K562 (cell line): ENCODE measurements around the gene ANKZF1. TPM values are rescaled to one million over a fixed set of nuclear protein-coding genes. Genes with fewer than 3 reads are reported as not detected.

Experiments used
- CEBPB ChIP-seq: fragments of 450-650 bp; IDR thresholded peaks from 2 replicates; pipeline ENCODE4 v1.6.1; 2016; ENCODE audit warnings: missing genetic modification characterization, missing compliant biosample characterization
- COPS2 ChIP-seq: fragments of 450-650 bp; conservative IDR thresholded peaks from 2 replicates; pipeline ENCODE4 v1.6.1; 2016; ENCODE audit warnings: mild to moderate bottlenecking, moderate library complexity
- DDX20 ChIP-seq: fragments of 450-650 bp; IDR thresholded peaks from 2 replicates; pipeline ENCODE4 v1.6.1; 2016; ENCODE audit warnings: missing genetic modification characterization, low read depth, mild to moderate bottlenecking, missing compliant biosample characterization, moderate library complexity
- ELF1 ChIP-seq: fragments of 200-800 bp; sonication (Bioruptor generic); IDR thresholded peaks from 2 replicates; pipeline ENCODE4 v1.6.1; 2016; ENCODE audit warnings: missing genetic modification characterization, missing compliant biosample characterization
- EWSR1 ChIP-seq: fragments of 450-650 bp; IDR thresholded peaks from 2 replicates; pipeline ENCODE4 v1.6.1; 2018; ENCODE audit warnings: borderline replicate concordance, mild to moderate bottlenecking, low read depth, moderate library complexity; ENCODE audit not compliant: partially characterized antibody
- HCFC1 ChIP-seq: IDR thresholded peaks from 2 replicates; pipeline ENCODE4 v1.6.1; 2012; ENCODE audit warnings: low read depth, low read length, improper control_type of control experiment
- SIN3B ChIP-seq: fragments of 450-650 bp; IDR thresholded peaks from 2 replicates; pipeline ENCODE4 v1.6.1; 2017; ENCODE audit warnings: low read depth, mild to moderate bottlenecking, moderate library complexity
- SP1 ChIP-seq: sonication (generic); formaldehyde crosslinking; IDR thresholded peaks from 2 replicates; pipeline ENCODE4 v1.8.1; 2022; ENCODE audit warnings: mild to moderate bottlenecking, missing genetic modification reagents
- TARDBP ChIP-seq: fragments of 450-650 bp; IDR thresholded peaks from 2 replicates; pipeline ENCODE4 v1.6.1; 2016
- ZBTB17 ChIP-seq: fragments of 450-650 bp; formaldehyde crosslinking; IDR thresholded peaks from 2 replicates; pipeline ENCODE4 v1.4.0; 2020; ENCODE audit warnings: mild to moderate bottlenecking
- ZNF217 ChIP-seq: sonication (generic); formaldehyde crosslinking; IDR thresholded peaks from 2 replicates; pipeline ENCODE4 v1.8.0; 2022; ENCODE audit warnings: mild to moderate bottlenecking, missing genetic modification reagents
- ZNF354B ChIP-seq: fragments of 250-450 bp; sonication (Bioruptor Pico); IDR thresholded peaks from 2 replicates; pipeline ENCODE4 v1.4.0; 2020
- ZNF764 ChIP-seq: fragments of 250-450 bp; sonication (Bioruptor Pico); IDR thresholded peaks from 2 replicates; pipeline ENCODE4 v1.4.0; 2020; ENCODE audit warnings: low read depth, mild to moderate bottlenecking, moderate library complexity
- ZNF79 ChIP-seq: fragments of 250-450 bp; sonication (Bioruptor Pico); IDR thresholded peaks from 2 replicates; pipeline ENCODE4 v1.4.0; 2020; ENCODE audit warnings: low read depth, mild to moderate bottlenecking, moderate library complexity
- polyA plus RNA-seq, 8 experiments: library from polyadenylated mRNA; depleted of rRNA in 4 of 8; stranded (reverse) in 5 of 8; unstranded in 3 of 8; fragments of >200 nt; fragmentation: Nextera tagmentation in 2 of 8; fragmentation: Illumina TruSeq in 1 of 8; extraction: Ambion mirVana in 2 of 8; extraction: Trizol in 1 of 8; gene quantifications; 2 replicates each; pipeline versions ENCODE4 v1.2.1 to v1.2.3, GENCODE V29; 2011 to 2014; ENCODE audit warnings: inconsistent platforms in 1 of 8, missing spikeins in 1 of 8
- total RNA-seq, 7 experiments: library from RNA; depleted of rRNA in 6 of 7; stranded (reverse); fragments of >200 nt in 6 of 7; fragmentation: Illumina TruSeq in 2 of 7; extraction: Trizol in 2 of 7; gene quantifications; 2 replicates each; pipeline versions ENCODE4 v1.2.1 to v1.2.3, GENCODE V29; 2011 to 2021; ENCODE audit warnings: low replicate concordance in 1 of 7
- TF ChIP-seq, protein P1 (sequence below): sonication (generic); formaldehyde crosslinking; IDR thresholded peaks from 2 replicates; pipeline ENCODE4 v1.8.0; 2022; ENCODE audit warnings: mild to moderate bottlenecking, missing genetic modification reagents
- TF ChIP-seq, protein P2 (sequence below): fragments of 450-650 bp; IDR thresholded peaks from 2 replicates; pipeline ENCODE4 v1.6.1; 2016; ENCODE audit warnings: low read depth, mild to moderate bottlenecking, moderate library complexity
- TF ChIP-seq, protein P3 (sequence below), 3 experiments: fragments of 200-800 bp in 1 of 3; sonication (Bioruptor generic) in 1 of 3; sonication (generic) in 1 of 3; formaldehyde crosslinking in 1 of 3; IDR thresholded peaks; 2 replicates each; pipeline versions ENCODE4 v1.6.1 to v1.8.0; 2016 to 2022; ENCODE audit warnings: mild to moderate bottlenecking in 2 of 3, missing compliant biosample characterization in 2 of 3, missing genetic modification characterization in 2 of 3, missing genetic modification reagents in 1 of 3

The ANKZF1 gene
- total and polyA plus RNA-seq, 9 of the 15 experiments (the other 6 are each of a cell fraction or from before 2014, with no cell fraction given), result 3.1 to 60.6 (median 31.0) TPM

DNA sequence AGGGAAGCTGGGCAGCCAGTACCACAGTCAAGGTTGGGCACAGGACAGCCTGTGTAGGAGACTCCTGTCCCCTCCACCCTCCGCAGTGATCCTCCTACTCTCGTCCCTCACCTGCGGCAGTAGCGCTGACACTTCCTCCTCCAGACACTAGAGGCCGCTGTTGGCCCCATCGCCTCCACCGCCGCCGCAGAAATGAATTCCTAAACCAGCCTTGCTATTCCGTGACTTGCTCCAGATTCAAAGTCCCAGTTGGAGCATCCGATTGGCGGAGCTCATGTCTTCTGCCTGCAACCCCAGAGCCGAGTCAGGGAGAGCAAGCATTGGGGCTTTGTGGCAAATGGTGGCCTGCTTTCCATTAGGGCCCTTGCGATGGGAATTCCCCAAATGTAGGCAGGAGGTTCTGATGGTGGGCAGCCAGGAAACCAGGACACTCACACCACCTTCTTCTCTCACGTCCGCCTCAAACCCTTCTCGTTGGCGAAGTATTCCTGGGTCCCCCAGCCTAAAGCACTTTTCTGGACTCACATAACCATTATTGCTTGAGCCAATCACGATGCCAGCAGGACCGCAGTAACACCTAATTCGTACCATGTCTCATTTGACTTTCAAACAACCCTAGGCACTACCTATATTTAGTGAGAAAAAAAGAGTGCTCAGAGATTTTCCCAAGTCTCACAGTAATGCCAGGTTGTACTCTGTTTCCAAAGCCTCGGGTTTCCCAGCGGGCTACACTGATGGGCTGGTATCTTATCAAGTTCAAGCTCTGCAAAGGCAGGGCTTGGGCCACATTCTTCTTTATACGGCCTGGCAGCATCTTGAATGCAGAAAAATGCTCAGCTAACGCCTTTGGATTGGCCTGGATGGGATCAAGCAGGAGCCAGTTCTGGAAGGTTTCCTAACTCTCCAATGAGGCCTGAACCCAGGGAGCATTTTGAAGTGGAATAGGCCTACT lies 48.4 kb downstream of the ANKZF1 start (continued):
- TF ChIP-seq ZNF79 (CRISPR knock-in tag), result no peak
- no peak for TF ChIP-seq HCFC1
- TF ChIP-seq CEBPB (tag), result no peak
- no peak for TF ChIP-seq ZNF764
- TF ChIP-seq, protein P1, sequence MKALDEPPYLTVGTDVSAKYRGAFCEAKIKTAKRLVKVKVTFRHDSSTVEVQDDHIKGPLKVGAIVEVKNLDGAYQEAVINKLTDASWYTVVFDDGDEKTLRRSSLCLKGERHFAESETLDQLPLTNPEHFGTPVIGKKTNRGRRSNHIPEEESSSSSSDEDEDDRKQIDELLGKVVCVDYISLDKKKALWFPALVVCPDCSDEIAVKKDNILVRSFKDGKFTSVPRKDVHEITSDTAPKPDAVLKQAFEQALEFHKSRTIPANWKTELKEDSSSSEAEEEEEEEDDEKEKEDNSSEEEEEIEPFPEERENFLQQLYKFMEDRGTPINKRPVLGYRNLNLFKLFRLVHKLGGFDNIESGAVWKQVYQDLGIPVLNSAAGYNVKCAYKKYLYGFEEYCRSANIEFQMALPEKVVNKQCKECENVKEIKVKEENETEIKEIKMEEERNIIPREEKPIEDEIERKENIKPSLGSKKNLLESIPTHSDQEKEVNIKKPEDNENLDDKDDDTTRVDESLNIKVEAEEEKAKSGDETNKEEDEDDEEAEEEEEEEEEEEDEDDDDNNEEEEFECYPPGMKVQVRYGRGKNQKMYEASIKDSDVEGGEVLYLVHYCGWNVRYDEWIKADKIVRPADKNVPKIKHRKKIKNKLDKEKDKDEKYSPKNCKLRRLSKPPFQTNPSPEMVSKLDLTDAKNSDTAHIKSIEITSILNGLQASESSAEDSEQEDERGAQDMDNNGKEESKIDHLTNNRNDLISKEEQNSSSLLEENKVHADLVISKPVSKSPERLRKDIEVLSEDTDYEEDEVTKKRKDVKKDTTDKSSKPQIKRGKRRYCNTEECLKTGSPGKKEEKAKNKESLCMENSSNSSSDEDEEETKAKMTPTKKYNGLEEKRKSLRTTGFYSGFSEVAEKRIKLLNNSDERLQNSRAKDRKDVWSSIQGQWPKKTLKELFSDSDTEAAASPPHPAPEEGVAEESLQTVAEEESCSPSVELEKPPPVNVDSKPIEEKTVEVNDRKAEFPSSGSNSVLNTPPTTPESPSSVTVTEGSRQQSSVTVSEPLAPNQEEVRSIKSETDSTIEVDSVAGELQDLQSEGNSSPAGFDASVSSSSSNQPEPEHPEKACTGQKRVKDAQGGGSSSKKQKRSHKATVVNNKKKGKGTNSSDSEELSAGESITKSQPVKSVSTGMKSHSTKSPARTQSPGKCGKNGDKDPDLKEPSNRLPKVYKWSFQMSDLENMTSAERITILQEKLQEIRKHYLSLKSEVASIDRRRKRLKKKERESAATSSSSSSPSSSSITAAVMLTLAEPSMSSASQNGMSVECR, result no peak
- TF ChIP-seq DDX20 (tag), result no peak
- TF ChIP-seq TARDBP, result no peak
- TF ChIP-seq EWSR1, result no peak
- TF ChIP-seq ZBTB17 (CRISPR knock-in tag), result no peak
- TF ChIP-seq, protein P2, sequence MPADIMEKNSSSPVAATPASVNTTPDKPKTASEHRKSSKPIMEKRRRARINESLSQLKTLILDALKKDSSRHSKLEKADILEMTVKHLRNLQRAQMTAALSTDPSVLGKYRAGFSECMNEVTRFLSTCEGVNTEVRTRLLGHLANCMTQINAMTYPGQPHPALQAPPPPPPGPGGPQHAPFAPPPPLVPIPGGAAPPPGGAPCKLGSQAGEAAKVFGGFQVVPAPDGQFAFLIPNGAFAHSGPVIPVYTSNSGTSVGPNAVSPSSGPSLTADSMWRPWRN, result no peak
- TF ChIP-seq ZNF354B (CRISPR knock-in tag), result no peak
- no peak for TF ChIP-seq ZNF217 (CRISPR knock-in tag)
- TF ChIP-seq ELF1, result 0 out of 2 replicates have a peak, but pooled peaks have one; percentile 3
- no peak for TF ChIP-seq SIN3B
- TF ChIP-seq COPS2, result no peak
- no peak for TF ChIP-seq SP1 (CRISPR knock-in tag)
- TF ChIP-seq, protein P3, sequence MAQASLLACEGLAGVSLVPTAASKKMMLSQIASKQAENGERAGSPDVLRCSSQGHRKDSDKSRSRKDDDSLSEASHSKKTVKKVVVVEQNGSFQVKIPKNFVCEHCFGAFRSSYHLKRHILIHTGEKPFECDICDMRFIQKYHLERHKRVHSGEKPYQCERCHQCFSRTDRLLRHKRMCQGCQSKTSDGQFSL (CRISPR knock-in tag; IDR thresholded peaks at IDR 0.05), result no peak
- TF ChIP-seq, protein P3 (tag; IDR thresholded peaks at IDR 0.05), result no peak
